GM23338 (cell line): ENCODE results near the gene WT1.

Source experiments
- EZH2 ChIP-seq: fragments of 200-600 bp; sonication (generic); IDR thresholded peaks from one replicate; pipeline ENCODE4 v1.8.0; 2017; ENCODE audit warnings: antibody characterized with exemption, mild to moderate bottlenecking, low read depth; ENCODE audit not compliant: unreplicated experiment
- EZH2phosphoT487 ChIP-seq: fragments of 200-600 bp; sonication (generic); IDR thresholded peaks from one replicate; pipeline ENCODE4 v1.8.1; 2018; ENCODE audit warnings: antibody characterized with exemption; ENCODE audit not compliant: unreplicated experiment
- POLR2AphosphoS5 ChIP-seq: IDR thresholded peaks from 2 replicates; pipeline ENCODE4 v1.6.1; 2016; ENCODE audit warnings: antibody characterized with exemption, low read depth
- REST ChIP-seq: IDR thresholded peaks from one replicate; pipeline ENCODE4 v1.6.1; 2018; ENCODE audit warnings: antibody characterized with exemption; ENCODE audit not compliant: unreplicated experiment
- STAT1 ChIP-seq: IDR thresholded peaks from one replicate; pipeline ENCODE4 v1.6.1; 2016; ENCODE audit warnings: antibody characterized with exemption; ENCODE audit not compliant: unreplicated experiment
- TF ChIP-seq, protein P1 (sequence below), 2 experiments: fragments of 200-600 bp in 1 of 2; sonication (generic) in 1 of 2; conservative IDR thresholded peaks; 2 replicates each; pipeline versions ENCODE4 v1.5.1 to v1.6.1; 2016 to 2017; ENCODE audit warnings: antibody characterized with exemption in 2 of 2, low read depth in 2 of 2, mild to moderate bottlenecking in 2 of 2, moderate library complexity in 1 of 2

DNA sequence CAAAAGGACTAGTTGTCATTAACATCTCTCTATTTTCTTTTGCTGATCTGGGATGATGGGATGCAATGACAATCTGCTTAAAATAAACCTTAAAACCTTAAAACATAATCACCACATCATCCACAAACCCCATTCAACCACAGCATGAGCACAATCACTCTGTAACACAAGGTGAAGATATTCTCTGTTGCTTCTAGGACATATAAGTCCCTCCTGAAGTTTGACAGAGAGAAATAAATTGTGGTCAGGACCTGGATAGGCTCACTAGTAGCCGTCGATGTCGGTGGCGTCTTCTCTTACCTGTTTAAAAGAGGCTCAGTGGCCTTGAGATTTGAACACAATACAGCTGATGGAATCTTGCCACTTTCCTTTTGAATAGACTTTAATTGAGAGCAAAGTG is 47.9 kb downstream of the WT1 start:
- no peak for TF ChIP-seq POLR2AphosphoS5
- TF ChIP-seq, protein P1, sequence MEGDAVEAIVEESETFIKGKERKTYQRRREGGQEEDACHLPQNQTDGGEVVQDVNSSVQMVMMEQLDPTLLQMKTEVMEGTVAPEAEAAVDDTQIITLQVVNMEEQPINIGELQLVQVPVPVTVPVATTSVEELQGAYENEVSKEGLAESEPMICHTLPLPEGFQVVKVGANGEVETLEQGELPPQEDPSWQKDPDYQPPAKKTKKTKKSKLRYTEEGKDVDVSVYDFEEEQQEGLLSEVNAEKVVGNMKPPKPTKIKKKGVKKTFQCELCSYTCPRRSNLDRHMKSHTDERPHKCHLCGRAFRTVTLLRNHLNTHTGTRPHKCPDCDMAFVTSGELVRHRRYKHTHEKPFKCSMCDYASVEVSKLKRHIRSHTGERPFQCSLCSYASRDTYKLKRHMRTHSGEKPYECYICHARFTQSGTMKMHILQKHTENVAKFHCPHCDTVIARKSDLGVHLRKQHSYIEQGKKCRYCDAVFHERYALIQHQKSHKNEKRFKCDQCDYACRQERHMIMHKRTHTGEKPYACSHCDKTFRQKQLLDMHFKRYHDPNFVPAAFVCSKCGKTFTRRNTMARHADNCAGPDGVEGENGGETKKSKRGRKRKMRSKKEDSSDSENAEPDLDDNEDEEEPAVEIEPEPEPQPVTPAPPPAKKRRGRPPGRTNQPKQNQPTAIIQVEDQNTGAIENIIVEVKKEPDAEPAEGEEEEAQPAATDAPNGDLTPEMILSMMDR (conservative IDR thresholded peaks at IDR 0.05; ENCODE audit: low read depth in 2 of 2): no peak
- TF ChIP-seq EZH2: no peak
- TF ChIP-seq EZH2phosphoT487: no peak
- no peak for TF ChIP-seq REST
- no peak for TF ChIP-seq STAT1
